Endothelial cell of umbilical vein (primary cell): ENCODE results near the gene PRR5L. TPM values are rescaled to one million over a fixed set of nuclear protein-coding genes. Genes with fewer than 3 reads are reported as not detected.

Experiments used
- BruUV-seq: library from RNA; stranded (reverse); fragments of 400-500 nt; replicated peaks from 2 replicates; lab custom pipeline; 2021; lab: Mats Ljungman, UMichigan
- CTCF ChIA-PET: fragments of 300-600, 350-600 bp; sonication (Branson Sonifier 250); formaldehyde crosslinking; loops from one replicate; lab custom pipeline; 2021; ENCODE audit warnings: antibody characterized with exemption, inconsistent platforms; lab: Charles Lee
- POLR2A ChIA-PET: fragments of 300-600, 350-600 bp; sonication (Branson Sonifier 250); formaldehyde crosslinking; loops from one replicate; lab custom pipeline; 2021; ENCODE audit warnings: antibody characterized with exemption, inconsistent platforms; lab: Charles Lee
- DNase-seq: peaks from one replicate; pipeline ENCODE4 v3.0.0-alpha.2; 2011; ENCODE audit warnings: low read depth, low spot score
- FAIRE-seq: peaks from 2 replicates; lab custom pipeline; 2011; peaks lifted over from hg19 to GRCh38; lab: Jason Lieb, UNC
- H2AFZ ChIP-seq: 2 replicates; pipeline ENCODE4 v1.6.0; 2012; ENCODE audit warnings: low read depth, low read length, control low read depth, inconsistent platforms
- H3K27ac ChIP-seq: 2 replicates; pipeline ENCODE4 v1.5.1; 2011; ENCODE audit warnings: low read depth, mild to moderate bottlenecking, control low read depth, low read length, moderate library complexity; ENCODE audit not compliant: insufficient read depth
- H3K27me3 ChIP-seq, 2 experiments: 2 replicates each; pipeline versions ENCODE4 v1.6.0 to v1.6.1; 2011; ENCODE audit warnings: low read length in 2 of 2, mixed read lengths in 1 of 2; ENCODE audit not compliant: control insufficient read depth in 2 of 2, insufficient read depth in 2 of 2
- H3K36me3 ChIP-seq, 2 experiments: 2 replicates in 1 of 2; 3 replicates in 1 of 2; pipeline ENCODE4 v1.5.1; 2011; ENCODE audit warnings: low read length in 2 of 2, mild to moderate bottlenecking in 1 of 2, moderate library complexity in 1 of 2; ENCODE audit not compliant: control insufficient read depth in 2 of 2, insufficient read depth in 2 of 2; ENCODE audit errors: extremely low read depth in 1 of 2
- H3K4me1 ChIP-seq: 3 replicates; pipeline ENCODE4 v1.5.1; 2011; ENCODE audit warnings: mild to moderate bottlenecking, low read length; ENCODE audit not compliant: control insufficient read depth, insufficient read depth; ENCODE audit errors: extremely low read depth
- H3K4me2 ChIP-seq: 2 replicates; pipeline ENCODE4 v1.6.1; 2011; ENCODE audit warnings: low read length, control low read depth, mixed read lengths; ENCODE audit not compliant: insufficient read depth
- H3K4me3 ChIP-seq, 3 experiments: fragments of 200-600 bp in 1 of 3; sonication (generic), shearing (Covaris generic) in 1 of 3; replicated peaks in 1 of 3; 2 replicates each; pipeline ENCODE4 v1.5.1; 2011 to 2016; ENCODE audit warnings: control low read depth in 3 of 3, low read length in 3 of 3, mild to moderate bottlenecking in 2 of 3, inconsistent platforms in 1 of 3, low read depth in 1 of 3, moderate library complexity in 1 of 3; ENCODE audit not compliant: insufficient read depth in 1 of 3
- H3K79me2 ChIP-seq: 2 replicates; pipeline ENCODE4 v1.6.0; 2012; ENCODE audit warnings: low read length, inconsistent platforms; ENCODE audit not compliant: control insufficient read depth, insufficient read depth
- H3K9ac ChIP-seq: replicated peaks from 2 replicates; pipeline ENCODE3; 2011; ENCODE audit warnings: low read length, control low read depth; ENCODE audit not compliant: insufficient read depth; ENCODE audit errors: extremely low read depth
- H3K9me1 ChIP-seq: replicated peaks from 3 replicates; pipeline ENCODE4 v1.6.0; 2011; ENCODE audit warnings: mild to moderate bottlenecking, low read length; ENCODE audit not compliant: control insufficient read depth, insufficient read depth; ENCODE audit errors: extremely low read depth
- H3K9me3 ChIP-seq: replicated peaks from 2 replicates; pipeline ENCODE4 v1.5.1; 2012; ENCODE audit warnings: low read length, inconsistent platforms; ENCODE audit not compliant: control insufficient read depth, insufficient read depth
- H4K20me1 ChIP-seq: replicated peaks from 2 replicates; pipeline ENCODE3; 2011; ENCODE audit warnings: mild to moderate bottlenecking, low read length; ENCODE audit not compliant: control insufficient read depth, insufficient read depth; ENCODE audit errors: extremely low read depth
- CTCF ChIP-seq, 2 donors: IDR thresholded peaks; 1 replicate in 1 of 2; 2 replicates in 1 of 2; pipeline ENCODE4 v1.5.1; 2011; ENCODE audit warnings: low read length in 2 of 2, mild to moderate bottlenecking in 2 of 2, moderate library complexity in 2 of 2, control low read depth in 1 of 2, inconsistent platforms in 1 of 2, low read depth in 1 of 2; ENCODE audit not compliant: insufficient read depth in 1 of 2; ENCODE audit errors: extremely low read depth in 1 of 2
- EZH2 ChIP-seq: IDR thresholded peaks from 2 replicates; pipeline ENCODE4 v1.6.1; 2012; ENCODE audit warnings: borderline replicate concordance, low read depth, mild to moderate bottlenecking, moderate library complexity, low read length, inconsistent platforms; ENCODE audit not compliant: severe bottlenecking
- FOS ChIP-seq: IDR thresholded peaks from 2 replicates; pipeline ENCODE4 v1.6.1; 2011; ENCODE audit warnings: mild to moderate bottlenecking, low read length, moderate library complexity, borderline replicate concordance; ENCODE audit not compliant: insufficient read depth
- GATA2 ChIP-seq: IDR thresholded peaks from 2 replicates; pipeline ENCODE4 v1.7.0; 2011; ENCODE audit warnings: low read depth, mild to moderate bottlenecking, moderate library complexity, mixed read lengths, low read length; ENCODE audit not compliant: insufficient read length, insufficient read depth
- JUN ChIP-seq: IDR thresholded peaks from 2 replicates; pipeline ENCODE4 v1.6.1; 2011; ENCODE audit warnings: borderline replicate concordance, low read depth; ENCODE audit not compliant: insufficient read length, insufficient read depth
- MAX ChIP-seq: IDR thresholded peaks from 2 replicates; pipeline ENCODE4 v1.6.1; 2011; ENCODE audit not compliant: insufficient read depth, insufficient read length
- MYC ChIP-seq: IDR thresholded peaks from one replicate; pipeline ENCODE4 v1.6.1; 2011; ENCODE audit warnings: mild to moderate bottlenecking, low read depth, low read length
- POLR2A ChIP-seq: IDR thresholded peaks from 2 replicates; pipeline ENCODE4 v1.6.1; 2012; ENCODE audit warnings: low read depth, mild to moderate bottlenecking, control low read depth, low read length
- POLR2AphosphoS5 ChIP-seq: IDR thresholded peaks from 2 replicates; pipeline ENCODE4 v1.6.1; 2012; ENCODE audit warnings: low read depth, mild to moderate bottlenecking, control low read depth, low read length, moderate library complexity; ENCODE audit not compliant: insufficient read depth
- dilution Hi-C: fragments of 300-500 bp; cut with MboI; formaldehyde crosslinking; loops from one replicate; pipeline ENCODE4 v1.15.0; 2019; ENCODE audit warnings: low sequenced_read_pairs; ENCODE audit not compliant: extremely low pct_ligation_motif_present
- intact Hi-C: fragments of 100-400 bp; cut with micrococcal nuclease; formaldehyde crosslinking; loops from one replicate; pipeline ENCODE4 v1.10.0; 2022
- polyA plus RNA-seq, 4 experiments: library from polyadenylated mRNA; depleted of rRNA in 3 of 4; stranded (reverse) in 3 of 4; unstranded in 1 of 4; fragments of >200 nt; gene quantifications; 2 replicates each; pipeline versions ENCODE4 v1.2.1 to v1.2.3, GENCODE V29; 2011 to 2012; ENCODE audit warnings: missing spikeins in 1 of 4
- total RNA-seq: library from RNA; stranded (reverse); gene quantifications from 2 replicates; pipeline ENCODE4 v1.2.3, GENCODE V29; 2021

PRR5L gene
- total and polyA plus RNA-seq, 2 donors (not counting 3 experiments of a cell fraction or from before 2014, with no cell fraction given): 2.5 to 6.1 TPM

- Histone ChIP-seq H3K27me3 (no peaks in the 10 kb centered on the region), H3K9me1 (no peaks in the 10 kb centered on the region), H2AFZ (no peak overlapping the region), H4K20me1 (no peaks in the 10 kb centered on the region), H3K4me3 (no peak overlapping the region), H3K9me3 (no peaks in the 10 kb centered on the region), H3K36me3 (no peaks in the 10 kb centered on the region), H3K4me2 (no peak overlapping the region), H3K79me2 (no peaks in the 10 kb centered on the region), H3K4me1 (no peaks in the 10 kb centered on the region), H3K9ac (no peak overlapping the region), H3K27ac (no peak overlapping the region)
- no TSS peak for BruUV-seq
- dilution Hi-C loops (no loop called here), intact Hi-C loops (no loop called here)
- TF ChIP-seq GATA2 (no peak), JUN (no peak), EZH2 (no peak), MAX (no peak), CTCF (IDR thresholded peaks at IDR 0.05; ENCODE audit: extremely low read depth in 1 of 2, insufficient read depth in 1 of 2, low read depth in 1 of 2, low read length in 2 of 2) (no peak), MYC (no peak), FOS (no peak), POLR2A (no peak), POLR2AphosphoS5 (no peak)
- FAIRE-seq (no peak), DNase-seq (no peak)
- CTCF ChIA-PET: interaction anchor here (1.1 kb wide), 1 partner anchor 11 kb away, joined by 3 read pairs; no protein-coding TSS in a partner anchor
- POLR2A ChIA-PET: no interaction called here
Measured at GRCh38 chr11:36467012-36467411, 170.9 kb downstream of the PRR5L start.
